ENCODE results near the gene SPEM3.
A peak's percentile ranks its signal among the peaks of the same experiment; 100 is the strongest.

SPEM3 gene
- total RNA-seq = 0 to 0.36 (median 0.04) reads per million in 4 experiments

GRCh38 chr17:7428557-7428956 is at the start of gene SPEM3:
SPEM3 (plus strand) TSS chr17:7428857; CDS start chr17:7428903, 46 bp downstream.
- DNase-seq = no peak

GRCh38 chr17:7379134-7379533 is 49.5 kb upstream of the SPEM3 start:
- no peak for DNase-seq

- no peak for DNase-seq
Observed at GRCh38 chr17:7380321-7380720, 48.3 kb upstream of the SPEM3 start.

GRCh38 chr17:7380855-7381683 is 47.6 kb upstream of the SPEM3 start, which contains the start of gene TNK1:
TNK1 (plus strand) TSS chr17:7381089; CDS start chr17:7382927, 1,838 bp downstream.
- no peak for DNase-seq

- DNase-seq = no peak
Observed at GRCh38 chr17:7382901-7383300, 45.8 kb upstream of the SPEM3 start.

GRCh38 chr17:7383371-7383741 is 45.3 kb upstream of the SPEM3 start:
- DNase-seq = no peak

GRCh38 chr17:7383742-7384488 is 44.7 kb upstream of the SPEM3 start:
- peak; percentile 70 for DNase-seq

GRCh38 chr17:7384489-7385081 is 44.1 kb upstream of the SPEM3 start:
- DNase-seq = no peak

- no peak for DNase-seq
Observed at GRCh38 chr17:7388856-7389255, 39.8 kb upstream of the SPEM3 start.

- DNase-seq = no peak
Observed at GRCh38 chr17:7389924-7390910, 38.4 kb upstream of the SPEM3 start.

- no peak for DNase-seq
Observed at GRCh38 chr17:7391307-7391706, 37.4 kb upstream of the SPEM3 start.

GRCh38 chr17:7392696-7393612 is 35.7 kb upstream of the SPEM3 start:
- no peak for DNase-seq

GRCh38 chr17:7393613-7394451 is 34.8 kb upstream of the SPEM3 start:
- peak; percentile 71 for DNase-seq

GRCh38 chr17:7394452-7395191 is 34.0 kb upstream of the SPEM3 start, which contains the start of gene PLSCR3:
PLSCR3 (minus strand) TSS chr17:7394525; CDS start chr17:7394110, 415 bp downstream.
- peak; percentile 67 for DNase-seq

GRCh38 chr17:7396147-7396546 is 32.5 kb upstream of the SPEM3 start:
- DNase-seq = no peak

- no peak for DNase-seq
Observed at GRCh38 chr17:7398612-7399011, 30.0 kb upstream of the SPEM3 start.

- DNase-seq = peak; percentile 29
Observed at GRCh38 chr17:7403043-7403726, 25.5 kb upstream of the SPEM3 start.

- DNase-seq = no peak
Observed at GRCh38 chr17:7403727-7403976, 25.0 kb upstream of the SPEM3 start.

Data from effector CD8-positive, alpha-beta T cell (primary cell).